IMR-90 (cell line): ENCODE results near the gene GJC1. TPM values are rescaled to one million over a fixed set of nuclear protein-coding genes. Genes with fewer than 3 reads are reported as not detected.

ENCODE experiments used
- ATAC-seq: fragments of 200-7000 bp; cut with Tn5 transposase; 2 replicates; pipeline ENCODE4 v1.9.1; 2020; ENCODE audit warnings: low read depth, mild to moderate bottlenecking, moderate library complexity
- BruUV-seq: library from RNA; stranded (reverse); fragments of 400-500 nt; replicated peaks from 2 replicates; lab custom pipeline; 2021; lab: Mats Ljungman, UMichigan
- CTCF ChIA-PET: fragments of 300-600 bp; formaldehyde crosslinking; extraction: SDS; loops from one replicate; lab custom pipeline; 2021; ENCODE audit warnings: antibody characterized with exemption; lab: Yijun Ruan, JAX
- POLR2A ChIA-PET: fragments of 300-600 bp; sonication (Branson Sonifier 250); formaldehyde crosslinking; loops from one replicate; lab custom pipeline; 2022; ENCODE audit warnings: antibody characterized with exemption; ENCODE audit not compliant: unreplicated experiment; lab: Charles Lee
- DNase-seq: peaks from one replicate; pipeline ENCODE4 v3.0.0; 2013
- H2AFZ ChIP-seq: replicated peaks from 2 replicates; pipeline ENCODE3; 2013; ENCODE audit warnings: low read length, mild to moderate bottlenecking; ENCODE audit not compliant: poor library complexity
- H2AK5ac ChIP-seq: 2 replicates; pipeline ENCODE4 v1.6.1; 2013; ENCODE audit warnings: low read depth, low read length, inconsistent platforms
- H2AK9ac ChIP-seq: replicated peaks from 2 replicates; pipeline ENCODE3; 2013; ENCODE audit warnings: mild to moderate bottlenecking, low read depth, low read length, moderate library complexity; ENCODE audit not compliant: poor library complexity
- H2BK120ac ChIP-seq: 2 replicates; pipeline ENCODE4 v1.6.1; 2013; ENCODE audit warnings: low read depth, low read length, inconsistent platforms
- H2BK15ac ChIP-seq: 3 replicates; pipeline ENCODE4 v1.6.1; 2013; ENCODE audit warnings: low read depth, low read length, inconsistent platforms
- H2BK20ac ChIP-seq: 2 replicates; pipeline ENCODE4 v1.6.1; 2013; ENCODE audit warnings: low read depth, mild to moderate bottlenecking, inconsistent platforms, low read length, moderate library complexity
- H2BK5ac ChIP-seq: 2 replicates; pipeline ENCODE4 v1.6.1; 2013; ENCODE audit warnings: mild to moderate bottlenecking, low read depth, low read length, inconsistent platforms; ENCODE audit not compliant: poor library complexity, severe bottlenecking
- H3K14ac ChIP-seq: replicated peaks from 2 replicates; pipeline ENCODE4 v1.6.1; 2013; ENCODE audit warnings: low read depth, low read length, inconsistent platforms
- H3K18ac ChIP-seq: 2 replicates; pipeline ENCODE4 v1.6.1; 2013; ENCODE audit warnings: low read depth, low read length, control low read depth
- H3K23ac ChIP-seq: 2 replicates; pipeline ENCODE4 v1.6.1; 2013; ENCODE audit warnings: low read depth, low read length, inconsistent platforms
- H3K27ac ChIP-seq: 2 replicates; pipeline ENCODE4 v1.5.1; 2013; ENCODE audit warnings: mild to moderate bottlenecking, control low read depth, low read length; ENCODE audit not compliant: insufficient read depth
- H3K27me3 ChIP-seq: 2 replicates; pipeline ENCODE4 v1.6.1; 2013; ENCODE audit warnings: low read length; ENCODE audit not compliant: control insufficient read depth, insufficient read depth
- H3K36me3 ChIP-seq: 2 replicates; pipeline ENCODE4 v1.6.1; 2013; ENCODE audit warnings: low read length, mixed read lengths; ENCODE audit not compliant: control insufficient read depth, insufficient read depth
- H3K4ac ChIP-seq: 2 replicates; pipeline ENCODE4 v1.6.1; 2013; ENCODE audit warnings: low read depth, low read length, inconsistent platforms
- H3K4me1 ChIP-seq: 2 replicates; pipeline ENCODE4 v1.6.1; 2013; ENCODE audit warnings: low read length, mixed read lengths; ENCODE audit not compliant: control insufficient read depth, insufficient read depth
- H3K4me2 ChIP-seq: 2 replicates; pipeline ENCODE4 v1.6.1; 2013; ENCODE audit warnings: low read depth, mild to moderate bottlenecking, control low read depth, low read length, moderate library complexity
- H3K4me3 ChIP-seq: 2 replicates; pipeline ENCODE4 v1.5.1; 2013; ENCODE audit warnings: low read depth, mild to moderate bottlenecking, control low read depth, low read length, moderate library complexity; ENCODE audit not compliant: insufficient read depth
- H3K56ac ChIP-seq: 2 replicates; pipeline ENCODE4 v1.6.1; 2013; ENCODE audit warnings: low read length, inconsistent platforms; ENCODE audit not compliant: insufficient read depth; ENCODE audit errors: extremely low read depth
- H3K79me1 ChIP-seq, 2 experiments: 2 replicates each; pipeline ENCODE4 v1.6.1; 2013; ENCODE audit warnings: low read length in 2 of 2, inconsistent platforms in 1 of 2, low read depth in 1 of 2
- H3K9ac ChIP-seq: 2 replicates; pipeline ENCODE4 v1.6.1; 2013; ENCODE audit warnings: low read depth, low read length, control low read depth
- H3K9me1 ChIP-seq: 2 replicates; pipeline ENCODE4 v1.6.1; 2013; ENCODE audit warnings: low read length, inconsistent platforms; ENCODE audit not compliant: insufficient read depth
- H3K9me3 ChIP-seq: 2 replicates; pipeline ENCODE4 v1.6.1; 2013; ENCODE audit warnings: low read length; ENCODE audit not compliant: control insufficient read depth, insufficient read depth
- H4K20me1 ChIP-seq: 2 replicates; pipeline ENCODE4 v1.6.1; 2013; ENCODE audit warnings: low read length, inconsistent platforms; ENCODE audit not compliant: insufficient read depth
- H4K5ac ChIP-seq: 2 replicates; pipeline ENCODE4 v1.6.1; 2013; ENCODE audit warnings: mild to moderate bottlenecking, low read depth, low read length, control low read depth
- H4K8ac ChIP-seq, 2 experiments: 2 replicates each; pipeline ENCODE4 v1.6.1; 2013; ENCODE audit warnings: low read depth in 2 of 2, low read length in 2 of 2, control low read depth in 1 of 2, inconsistent platforms in 1 of 2
- H4K91ac ChIP-seq: 2 replicates; pipeline ENCODE4 v1.6.1; 2013; ENCODE audit warnings: low read depth, low read length, inconsistent platforms; ENCODE audit not compliant: insufficient read depth
- MAZ ChIP-seq: IDR thresholded peaks from 2 replicates; pipeline ENCODE4 v1.6.1; 2012; ENCODE audit warnings: low read depth, mild to moderate bottlenecking, low read length, improper control_type of control experiment, moderate library complexity, borderline replicate concordance
- NFE2L2 ChIP-seq: fragments of 150-350 bp; IDR thresholded peaks from 2 replicates; pipeline ENCODE4 v1.6.1; 2016; ENCODE audit warnings: low read depth, mild to moderate bottlenecking, low read length
- WGBS, 2 experiments: methylation state at CpG; one replicate each; pipeline versions ENCODE4 v1.1.5 to v1.1.7; 2013; ENCODE audit warnings: missing lambda C conversion rate in 2 of 2; ENCODE audit not compliant: insufficient read length in 1 of 2; ENCODE audit errors: extremely low coverage in 2 of 2; 5-methylcytosine and 5-hydroxymethylcytosine counted together
- dilution Hi-C: fragments of 300-500 bp; cut with HindIII; formaldehyde crosslinking; loops from one replicate; pipeline ENCODE4 v1.14.3; 2018; ENCODE audit warnings: low sequenced_read_pairs; ENCODE audit not compliant: unreplicated experiment
- in situ Hi-C: fragments of 300-500 bp; cut with MboI; formaldehyde crosslinking; loops from 3 replicates; pipeline ENCODE4 v1.14.3; 2019; ENCODE audit warnings: low sequenced_read_pairs, inconsistent platforms, mixed read lengths
- intact Hi-C: fragments of 100-400 bp; cut with micrococcal nuclease; formaldehyde crosslinking; loops from 2 replicates; pipeline ENCODE4 v1.10.0; 2022
- polyA plus RNA-seq, 3 experiments: library from polyadenylated mRNA; depleted of rRNA; stranded (reverse); fragments of >200 nt; gene quantifications; 2 replicates each; pipeline ENCODE4 v1.2.3, GENCODE V29; 2012; ENCODE audit warnings: low replicate concordance in 1 of 3
- total RNA-seq: library from RNA; depleted of rRNA; stranded (reverse); fragments of >200 nt; gene quantifications from 2 replicates; pipeline ENCODE4 v1.2.3, GENCODE V29; 2012

GJC1 gene
- total and polyA plus RNA-seq, 2 of the 4 experiments (the other 2 are of a cell fraction), result 23.9 to 69.7 TPM

DNA sequence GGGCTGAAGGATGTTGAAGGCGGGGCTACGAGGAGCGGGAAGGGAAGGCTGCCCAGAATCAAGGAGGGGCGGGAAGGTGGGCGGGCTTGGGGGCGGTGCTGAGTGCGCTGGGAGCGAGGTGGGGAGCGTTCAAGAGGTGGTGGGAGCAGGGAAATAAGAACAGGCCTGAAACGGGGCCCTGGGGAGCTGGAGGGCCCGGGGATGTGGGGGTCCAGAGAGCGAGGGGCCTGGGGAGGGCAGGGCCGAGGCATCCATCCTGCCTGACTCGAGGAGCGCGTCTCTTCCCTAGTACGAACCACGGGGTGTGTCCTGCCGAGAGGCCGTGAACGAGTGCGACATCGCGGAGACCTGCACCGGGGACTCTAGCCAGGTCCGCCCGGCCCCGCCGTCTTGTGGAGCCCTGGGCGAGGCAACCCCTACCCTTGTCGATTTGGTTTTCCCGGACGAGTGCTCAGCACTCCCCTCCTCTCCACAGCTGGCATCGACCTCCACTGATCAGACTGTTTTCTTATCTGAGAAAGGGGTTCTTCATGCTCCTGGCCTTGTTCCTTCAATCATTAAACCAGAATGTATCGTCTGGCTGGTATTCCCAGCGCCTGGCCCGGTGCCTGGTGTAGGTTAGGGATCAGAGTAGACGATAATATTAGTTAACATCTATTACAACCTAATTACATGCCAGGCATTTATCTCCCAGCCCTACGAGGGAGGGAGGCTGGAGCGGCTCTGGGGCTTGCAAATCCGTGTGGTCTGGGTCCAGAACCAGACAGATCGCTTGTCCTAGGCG lies 54.1 kb downstream of the GJC1 start:
- BruUV-seq, result no TSS peak
- in situ Hi-C loops, result no loop called here
- H3K4me1 ChIP-seq, result peaks cover 3% of the 10 kb centered on the region; the same call in 1 of the 2 replicates
- ATAC-seq (peak; percentile 21), DNase-seq (no peak)
- peak overlapping the region; percentile 85 for H3K4me2 ChIP-seq
- no peaks in the 10 kb centered on the region for H3K9me3 ChIP-seq
- ChIA-PET CTCF (interaction anchor here (0.5 to 2.2 kb wide), 3 partner anchors 89 to 163 kb away, joined by 5 to 9 read pairs (median 6); no protein-coding TSS in a partner anchor), POLR2A (interaction anchor here (0.6 kb wide), 2 partner anchors 114 to 209 kb away, joined by 3 to 7 read pairs; no protein-coding TSS in a partner anchor)
- no peak overlapping the region for H2BK15ac ChIP-seq
- peak overlapping the region; percentile 58 for H2AK9ac ChIP-seq
- H2BK5ac ChIP-seq, result no peak overlapping the region
- H3K14ac ChIP-seq, result no peak overlapping the region
- no peak overlapping the region; the same call in 1 of the 2 replicates for H3K27ac ChIP-seq
- H2BK20ac ChIP-seq, result no peak overlapping the region
- H4K20me1 ChIP-seq, result no peaks in the 10 kb centered on the region; the same call in 1 of the 2 replicates
- H3K36me3 ChIP-seq, result no peaks in the 10 kb centered on the region
- peak overlapping the region; percentile 38; the same call in 1 of the 2 replicates for H3K9ac ChIP-seq
- intact Hi-C loops, result loop anchor here (1.0 to 2.0 kb wide), 3 partner anchors 89 to 243 kb away; no protein-coding TSS in a partner anchor
- no peak overlapping the region for H3K18ac ChIP-seq
- WGBS, 2 experiments, result 17% methylated on average over 13 of the region's 43 CpGs; no CpG with 5 or more reads in 1 of the 2 experiments
- TF ChIP-seq NFE2L2, result no peak
- peak; percentile 73; the same call in 1 of the 2 replicates for TF ChIP-seq MAZ
- H3K9me1 ChIP-seq, result no peaks in the 10 kb centered on the region
- H4K91ac ChIP-seq, result no peak overlapping the region
- dilution Hi-C loops, result no loop called here
- peak overlapping the region; percentile 55 for H3K4me3 ChIP-seq
- peak overlapping the region; percentile 91 for H2AFZ ChIP-seq
- H2BK120ac ChIP-seq, result no peak overlapping the region
- peak overlapping the region in 1 of 2 experiments; percentile 6; a peak in 1 of 4 replicates for H4K8ac ChIP-seq
- H3K56ac ChIP-seq, result no peak overlapping the region
- H3K23ac ChIP-seq, result 0 out of 2 replicates have a peak overlapping the region, but pooled peaks have one; percentile 7
- H3K79me1 ChIP-seq, result no peaks in the 10 kb centered on the region
- H4K5ac ChIP-seq, result no peak overlapping the region
- peak overlapping the region; percentile 24; the same call in 1 of the 2 replicates for H2AK5ac ChIP-seq
- peaks cover 9% of the 10 kb centered on the region for H3K27me3 ChIP-seq
- no peak overlapping the region for H3K4ac ChIP-seq
